ENCODE measurements around the gene CAMTA1. TPM values are rescaled to one million over a fixed set of nuclear protein-coding genes. Genes with fewer than 3 reads are reported as not detected.

CAMTA1 gene
- total RNA-seq, 1 donor from 2014 or later = 268 TPM

DNA sequence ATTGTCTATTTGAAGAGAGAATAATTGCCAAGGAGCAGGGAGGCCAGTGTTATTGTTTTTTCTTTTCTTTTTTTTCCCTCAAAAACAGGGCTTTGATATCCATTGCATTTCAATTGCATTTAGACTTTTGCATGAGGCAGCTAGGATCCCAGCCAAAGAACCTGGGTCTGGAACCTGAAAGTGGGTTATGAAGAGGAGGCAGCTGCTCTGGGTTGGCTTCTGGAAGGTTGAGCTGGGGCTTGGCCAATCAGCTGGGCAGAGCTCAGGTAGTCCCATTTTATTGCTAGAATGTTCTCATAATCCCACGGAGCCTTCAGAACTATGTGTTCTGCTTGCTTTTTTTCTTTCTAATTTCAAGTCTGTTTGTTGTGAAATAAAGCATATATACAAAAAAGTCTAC is 218.9 kb downstream of the CAMTA1 start:
- Mint-ChIP-seq H3K36me3 (no peaks in the 10 kb centered on the region), H3K27ac (no peak overlapping the region), H3K27me3 (ENCODE audit: insufficient read depth, low read depth) (peaks cover 2% of the 10 kb centered on the region), H3K9me3 (no peaks in the 10 kb centered on the region), H3K4me3 (no peak overlapping the region), H3K4me1 (no peaks in the 10 kb centered on the region)
- no peak overlapping the region for H3K4me2 ChIP-seq
- no peaks in the 10 kb centered on the region for H3F3A ChIP-seq (ENCODE audit: low read depth)
- no peaks in the 10 kb centered on the region for H3K79me2 ChIP-seq (ENCODE audit: low read depth)
- no peak overlapping the region for H3K27ac ChIP-seq
- H3K9ac ChIP-seq = no peak overlapping the region
- TF ChIP-seq, protein P1, sequence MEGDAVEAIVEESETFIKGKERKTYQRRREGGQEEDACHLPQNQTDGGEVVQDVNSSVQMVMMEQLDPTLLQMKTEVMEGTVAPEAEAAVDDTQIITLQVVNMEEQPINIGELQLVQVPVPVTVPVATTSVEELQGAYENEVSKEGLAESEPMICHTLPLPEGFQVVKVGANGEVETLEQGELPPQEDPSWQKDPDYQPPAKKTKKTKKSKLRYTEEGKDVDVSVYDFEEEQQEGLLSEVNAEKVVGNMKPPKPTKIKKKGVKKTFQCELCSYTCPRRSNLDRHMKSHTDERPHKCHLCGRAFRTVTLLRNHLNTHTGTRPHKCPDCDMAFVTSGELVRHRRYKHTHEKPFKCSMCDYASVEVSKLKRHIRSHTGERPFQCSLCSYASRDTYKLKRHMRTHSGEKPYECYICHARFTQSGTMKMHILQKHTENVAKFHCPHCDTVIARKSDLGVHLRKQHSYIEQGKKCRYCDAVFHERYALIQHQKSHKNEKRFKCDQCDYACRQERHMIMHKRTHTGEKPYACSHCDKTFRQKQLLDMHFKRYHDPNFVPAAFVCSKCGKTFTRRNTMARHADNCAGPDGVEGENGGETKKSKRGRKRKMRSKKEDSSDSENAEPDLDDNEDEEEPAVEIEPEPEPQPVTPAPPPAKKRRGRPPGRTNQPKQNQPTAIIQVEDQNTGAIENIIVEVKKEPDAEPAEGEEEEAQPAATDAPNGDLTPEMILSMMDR (IDR thresholded peaks at IDR 0.05) = no peak
- TF ChIP-seq EZH2 (IDR thresholded peaks at IDR 0.05) = no peak
- no peak for TF ChIP-seq EZH2phosphoT487 (IDR thresholded peaks at IDR 0.05)
- H3K4me1 ChIP-seq = no peaks in the 10 kb centered on the region
- DNase-seq (ENCODE audit: low spot score) = no peak
- H2AFZ ChIP-seq (replicated peaks) = no peak overlapping the region
- no peak overlapping the region for H3K4me3 ChIP-seq
- H3K27me3 ChIP-seq = no peaks in the 10 kb centered on the region
- H3K9me3 ChIP-seq (ENCODE audit: low read depth) = no peaks in the 10 kb centered on the region
- H4K20me1 ChIP-seq (ENCODE audit: low read depth) = peaks cover 5% of the 10 kb centered on the region
- no peaks in the 10 kb centered on the region for H3K36me3 ChIP-seq

DNA sequence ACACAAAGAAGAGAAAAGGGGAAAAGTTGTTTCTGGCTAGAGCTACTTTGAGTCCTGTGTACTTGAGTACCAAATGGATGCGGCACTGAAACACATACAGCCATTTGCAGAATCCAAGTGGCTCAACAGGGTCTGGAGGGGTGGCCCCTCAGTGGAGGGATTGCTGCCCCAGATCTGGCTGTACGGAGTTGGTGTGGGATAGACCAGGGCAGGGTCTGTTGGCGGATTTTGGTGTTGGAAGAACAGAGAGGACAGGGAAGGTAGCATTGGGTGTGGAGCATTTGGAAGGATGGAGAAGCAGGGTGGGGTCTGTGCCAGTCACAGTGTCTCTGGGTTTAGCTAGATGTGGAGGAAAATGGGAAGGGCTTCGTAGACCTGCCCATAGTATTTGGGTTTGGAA is 220.5 kb downstream of the CAMTA1 start:
- Histone ChIP-seq H2AFZ (replicated peaks) (no peak overlapping the region), H3K4me1 (no peaks in the 10 kb centered on the region), H3F3A (ENCODE audit: low read depth) (no peaks in the 10 kb centered on the region), H3K4me3 (no peak overlapping the region), H3K27me3 (no peaks in the 10 kb centered on the region), H4K20me1 (ENCODE audit: low read depth) (peaks cover 5% of the 10 kb centered on the region), H3K79me2 (ENCODE audit: low read depth) (no peaks in the 10 kb centered on the region), H3K27ac (no peak overlapping the region), H3K36me3 (no peaks in the 10 kb centered on the region), H3K9me3 (ENCODE audit: low read depth) (no peaks in the 10 kb centered on the region), H3K9ac (no peak overlapping the region), H3K4me2 (no peak overlapping the region)
- no peak overlapping the region for H3K27ac Mint-ChIP-seq
- H3K4me1 Mint-ChIP-seq = no peaks in the 10 kb centered on the region
- no peaks in the 10 kb centered on the region for H3K36me3 Mint-ChIP-seq
- H3K9me3 Mint-ChIP-seq = no peaks in the 10 kb centered on the region
- no peak for DNase-seq (ENCODE audit: low spot score)
- H3K4me3 Mint-ChIP-seq = no peak overlapping the region
- H3K27me3 Mint-ChIP-seq (ENCODE audit: insufficient read depth, low read depth) = peaks cover 2% of the 10 kb centered on the region
- TF ChIP-seq EZH2 (IDR thresholded peaks at IDR 0.05) = no peak
- TF ChIP-seq, protein P1 (IDR thresholded peaks at IDR 0.05) = no peak

DNA sequence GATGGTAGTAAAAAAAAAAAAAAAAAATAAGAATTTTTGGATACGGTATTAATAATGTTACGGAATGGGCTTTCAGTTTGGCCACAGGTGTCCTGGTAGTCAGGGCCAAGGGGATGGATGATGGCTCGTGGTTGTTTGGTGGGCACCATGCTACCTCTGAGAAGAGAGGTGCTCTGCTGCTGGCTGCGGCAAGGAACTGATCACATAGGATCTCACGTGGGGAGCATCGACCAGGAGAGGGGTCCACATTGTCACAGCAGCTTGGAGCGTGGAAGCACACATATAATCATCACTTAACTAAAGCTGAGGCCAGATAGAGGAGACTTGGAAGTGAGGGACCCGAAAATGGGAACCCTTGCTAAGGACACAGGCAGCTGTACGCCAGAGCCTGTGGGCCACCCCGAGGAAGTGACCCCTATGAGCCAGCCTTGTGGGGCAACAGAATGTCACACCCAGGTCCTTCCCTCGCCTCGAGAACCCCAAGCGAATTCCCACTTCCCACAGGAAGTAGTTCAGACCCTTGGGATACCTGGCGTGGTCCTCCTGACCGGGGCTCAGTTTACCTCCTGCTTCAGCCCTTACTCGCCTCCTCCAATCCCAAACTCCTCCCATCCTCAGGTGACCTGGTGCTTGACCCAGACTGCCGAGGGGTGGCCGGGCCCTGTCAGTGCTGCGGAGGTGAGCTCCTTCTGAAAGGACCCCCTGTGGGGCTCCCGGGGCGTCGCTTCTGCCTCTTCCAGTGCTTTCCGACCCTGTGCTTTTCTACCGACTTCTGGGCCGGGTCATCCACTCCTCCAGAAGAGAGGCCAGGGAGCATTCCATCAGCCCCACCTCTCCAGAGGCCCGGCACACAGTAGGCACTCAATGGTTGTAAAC is 222.0 kb downstream of the CAMTA1 start:
- Mint-ChIP-seq H3K9me3 (no peaks in the 10 kb centered on the region), H3K36me3 (no peaks in the 10 kb centered on the region), H3K27me3 (ENCODE audit: insufficient read depth, low read depth) (peaks cover 5% of the 10 kb centered on the region), H3K4me3 (no peak overlapping the region), H3K27ac (no peak overlapping the region), H3K4me1 (no peaks in the 10 kb centered on the region)
- TF ChIP-seq, protein P1 (IDR thresholded peaks at IDR 0.05) = no peak
- no peak for TF ChIP-seq EZH2 (IDR thresholded peaks at IDR 0.05)
- no peak for TF ChIP-seq EZH2phosphoT487 (IDR thresholded peaks at IDR 0.05)
- no peak overlapping the region for H2AFZ ChIP-seq (replicated peaks)
- no peaks in the 10 kb centered on the region for H3K9me3 ChIP-seq (ENCODE audit: low read depth)
- no peaks in the 10 kb centered on the region for H3K79me2 ChIP-seq (ENCODE audit: low read depth)
- H3K4me3 ChIP-seq = no peak overlapping the region
- no peak overlapping the region for H3K4me2 ChIP-seq
- H4K20me1 ChIP-seq (ENCODE audit: low read depth) = peaks cover 5% of the 10 kb centered on the region
- DNase-seq (ENCODE audit: low spot score) = no peak
- no peaks in the 10 kb centered on the region for H3K27me3 ChIP-seq
- no peak overlapping the region for H3K27ac ChIP-seq
- no peaks in the 10 kb centered on the region for H3F3A ChIP-seq (ENCODE audit: low read depth)
- no peak overlapping the region for H3K9ac ChIP-seq
- no peaks in the 10 kb centered on the region for H3K36me3 ChIP-seq
- H3K4me1 ChIP-seq = no peaks in the 10 kb centered on the region

Measured in neural progenitor cell (in vitro differentiated cells).